Trophoblast cell (in vitro differentiated cells and primary cell): ENCODE results near the gene MYH11.

ENCODE experiments used
- DNase-seq, 2 donors: peaks; one replicate each; pipeline ENCODE4 v3.0.0-alpha.2; 2016
- H2AFZ ChIP-seq: 2 replicates; pipeline ENCODE4 v1.6.1; 2013; ENCODE audit warnings: low read length, moderate library complexity, mild to moderate bottlenecking; ENCODE audit not compliant: insufficient read depth, poor library complexity
- H2AK5ac ChIP-seq: 2 replicates; pipeline ENCODE4 v1.6.1; 2013; ENCODE audit warnings: mild to moderate bottlenecking, low read length
- H2BK120ac ChIP-seq: 2 replicates; pipeline ENCODE4 v1.6.1; 2013; ENCODE audit warnings: low read length, mild to moderate bottlenecking, moderate library complexity; ENCODE audit not compliant: insufficient read depth, poor library complexity
- H2BK12ac ChIP-seq: 2 replicates; pipeline ENCODE4 v1.6.1; 2013; ENCODE audit warnings: mild to moderate bottlenecking, low read length, moderate library complexity
- H2BK5ac ChIP-seq: 2 replicates; pipeline ENCODE4 v1.6.1; 2013; ENCODE audit warnings: low read length, low read depth, moderate library complexity, mild to moderate bottlenecking; ENCODE audit not compliant: poor library complexity
- H3K14ac ChIP-seq: 2 replicates; pipeline ENCODE4 v1.6.1; 2013; ENCODE audit warnings: mild to moderate bottlenecking, low read length
- H3K18ac ChIP-seq: 2 replicates; pipeline ENCODE4 v1.6.1; 2013; ENCODE audit warnings: mild to moderate bottlenecking, low read length
- H3K23ac ChIP-seq: 2 replicates; pipeline ENCODE4 v1.6.1; 2013; ENCODE audit warnings: low read length
- H3K27ac ChIP-seq: 2 replicates; pipeline ENCODE4 v1.5.1; 2013; ENCODE audit warnings: low read depth, mild to moderate bottlenecking, inconsistent platforms, low read length, moderate library complexity
- H3K27me3 ChIP-seq: 2 replicates; pipeline ENCODE4 v1.6.1; 2013; ENCODE audit warnings: inconsistent platforms, mild to moderate bottlenecking, low read length, moderate library complexity; ENCODE audit not compliant: insufficient read depth
- H3K36me3 ChIP-seq, 2 experiments: 1 replicate in 1 of 2; 2 replicates in 1 of 2; pipeline ENCODE4 v1.6.1; 2013; ENCODE audit warnings: low read length in 2 of 2, mild to moderate bottlenecking in 2 of 2, moderate library complexity in 1 of 2; ENCODE audit not compliant: insufficient read depth in 2 of 2, control insufficient read depth in 1 of 2
- H3K4ac ChIP-seq: 2 replicates; pipeline ENCODE4 v1.6.1; 2013; ENCODE audit warnings: low read depth, mild to moderate bottlenecking, low read length, moderate library complexity
- H3K4me1 ChIP-seq, 2 experiments: 1 replicate in 1 of 2; 2 replicates in 1 of 2; pipeline ENCODE4 v1.6.1; 2013; ENCODE audit warnings: low read length in 2 of 2, mild to moderate bottlenecking in 2 of 2, moderate library complexity in 1 of 2; ENCODE audit not compliant: insufficient read depth in 2 of 2, control insufficient read depth in 1 of 2
- H3K4me2 ChIP-seq: 2 replicates; pipeline ENCODE4 v1.6.1; 2013; ENCODE audit warnings: inconsistent platforms, mild to moderate bottlenecking, low read length, moderate library complexity
- H3K4me3 ChIP-seq: 2 replicates; pipeline ENCODE4 v1.5.1; 2013; ENCODE audit warnings: mild to moderate bottlenecking, low read depth, low read length, inconsistent platforms
- H3K79me1 ChIP-seq: one replicate; pipeline ENCODE4 v1.6.1; 2013; ENCODE audit warnings: low read length
- H3K79me2 ChIP-seq: 2 replicates; pipeline ENCODE4 v1.6.1; 2013; ENCODE audit warnings: low read length, mild to moderate bottlenecking; ENCODE audit not compliant: control insufficient read depth, insufficient read depth, poor library complexity
- H3K9ac ChIP-seq: 2 replicates; pipeline ENCODE4 v1.6.1; 2013; ENCODE audit warnings: mild to moderate bottlenecking, low read length
- H3K9me3 ChIP-seq: 2 replicates; pipeline ENCODE4 v1.6.1; 2013; ENCODE audit warnings: low read depth, mild to moderate bottlenecking, control low read depth, inconsistent platforms, low read length; ENCODE audit not compliant: insufficient read depth
- H4K12ac ChIP-seq: 2 replicates; pipeline ENCODE4 v1.6.1; 2013; ENCODE audit warnings: low read depth, mild to moderate bottlenecking, low read length, moderate library complexity
- H4K8ac ChIP-seq: 2 replicates; pipeline ENCODE4 v1.6.1; 2013; ENCODE audit warnings: low read depth, mild to moderate bottlenecking, low read length, moderate library complexity
- H4K91ac ChIP-seq: one replicate; pipeline ENCODE4 v1.6.1; 2013; ENCODE audit warnings: low read depth, mild to moderate bottlenecking, low read length, moderate library complexity
- WGBS: extraction: QIAGEN DNeasy Blood & Tissue Kit; methylation state at CpG from one replicate; pipeline ENCODE4 v1.1.7; 2013; ENCODE audit warnings: missing lambda C conversion rate; ENCODE audit not compliant: insufficient read length, insufficient coverage; ENCODE audit errors: extremely low coverage; 5-methylcytosine and 5-hydroxymethylcytosine counted together

Gene MYH11

DNA sequence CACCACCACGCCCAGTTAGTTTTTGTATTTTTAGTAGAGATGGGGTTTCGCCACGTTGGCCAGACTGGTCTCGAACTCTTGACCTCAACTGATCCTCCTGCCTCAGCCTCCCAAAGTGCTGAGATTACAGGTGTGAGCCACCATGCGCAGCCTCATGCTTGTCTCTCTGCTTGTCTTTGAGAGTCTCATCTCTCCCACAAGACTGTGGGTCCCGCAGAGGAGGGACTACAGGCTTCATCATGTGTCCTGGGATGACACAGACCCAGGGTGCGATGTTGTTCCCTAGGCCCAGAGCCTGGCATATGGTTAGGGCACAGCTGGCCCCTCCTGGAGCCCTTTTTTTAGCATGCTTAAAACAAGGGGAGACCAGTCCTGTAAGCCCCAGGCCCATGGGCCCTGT is 104.9 kb downstream of the MYH11 start:
- WGBS = no CpG with 5 or more reads among the region's 7 CpGs
- H2BK120ac ChIP-seq = no peak overlapping the region
- no peak overlapping the region for H3K4me2 ChIP-seq
- no peak overlapping the region for H3K4me3 ChIP-seq
- no peak overlapping the region for H2BK12ac ChIP-seq
- no peak overlapping the region for H3K14ac ChIP-seq
- H3K79me1 ChIP-seq = no peaks in the 10 kb centered on the region
- no peak overlapping the region for H3K18ac ChIP-seq
- no peak overlapping the region for H3K27ac ChIP-seq
- H2AFZ ChIP-seq = no peak overlapping the region
- H3K36me3 ChIP-seq = no peaks in the 10 kb centered on the region
- no peak for DNase-seq
- no peaks in the 10 kb centered on the region for H3K9me3 ChIP-seq
- H2AK5ac ChIP-seq = no peak overlapping the region
- no peak overlapping the region for H2BK5ac ChIP-seq
- no peak overlapping the region for H4K91ac ChIP-seq
- no peak overlapping the region for H4K12ac ChIP-seq
- no peak overlapping the region for H4K8ac ChIP-seq
- H3K4me1 ChIP-seq = no peaks in the 10 kb centered on the region
- no peak overlapping the region for H3K4ac ChIP-seq
- H3K9ac ChIP-seq = no peak overlapping the region
- H3K23ac ChIP-seq = no peak overlapping the region
- no peaks in the 10 kb centered on the region for H3K79me2 ChIP-seq
- no peaks in the 10 kb centered on the region for H3K27me3 ChIP-seq

DNA sequence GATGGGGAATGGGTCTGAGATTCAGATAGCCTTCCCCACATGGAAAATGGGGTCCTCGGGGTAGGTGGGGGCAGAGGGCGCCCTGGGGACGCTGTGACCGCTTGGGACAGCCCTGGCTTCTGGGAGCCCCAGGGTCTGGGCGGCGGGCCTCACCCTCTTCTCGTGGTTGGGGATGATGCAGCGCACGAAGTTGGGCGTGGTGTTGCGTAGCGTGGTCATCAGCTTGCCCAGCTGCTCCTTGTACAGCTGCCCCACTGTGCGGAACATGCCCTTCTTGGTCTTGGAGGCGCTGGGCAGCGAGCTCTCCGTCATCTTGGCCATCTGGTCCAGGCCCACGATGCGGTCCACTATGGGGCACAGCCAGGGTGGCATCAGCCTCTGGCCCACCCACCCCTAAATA is 106.8 kb downstream of the MYH11 start:
- Histone ChIP-seq H2BK5ac (no peak overlapping the region), H2BK12ac (no peak overlapping the region), H3K79me1 (no peaks in the 10 kb centered on the region), H3K4me1 (no peaks in the 10 kb centered on the region), H3K14ac (no peak overlapping the region), H4K91ac (no peak overlapping the region), H3K27me3 (no peaks in the 10 kb centered on the region), H3K9ac (no peak overlapping the region), H4K12ac (no peak overlapping the region), H4K8ac (no peak overlapping the region), H3K36me3 (no peaks in the 10 kb centered on the region), H3K4me2 (no peak overlapping the region), H3K23ac (no peak overlapping the region), H3K4me3 (no peak overlapping the region), H2AK5ac (no peak overlapping the region), H3K27ac (no peak overlapping the region), H2AFZ (no peak overlapping the region), H2BK120ac (no peak overlapping the region), H3K9me3 (no peaks in the 10 kb centered on the region), H3K79me2 (no peaks in the 10 kb centered on the region), H3K18ac (no peak overlapping the region), H3K4ac (no peak overlapping the region)
- DNase-seq = no peak
- WGBS = no CpG with 5 or more reads among the region's 18 CpGs

DNA sequence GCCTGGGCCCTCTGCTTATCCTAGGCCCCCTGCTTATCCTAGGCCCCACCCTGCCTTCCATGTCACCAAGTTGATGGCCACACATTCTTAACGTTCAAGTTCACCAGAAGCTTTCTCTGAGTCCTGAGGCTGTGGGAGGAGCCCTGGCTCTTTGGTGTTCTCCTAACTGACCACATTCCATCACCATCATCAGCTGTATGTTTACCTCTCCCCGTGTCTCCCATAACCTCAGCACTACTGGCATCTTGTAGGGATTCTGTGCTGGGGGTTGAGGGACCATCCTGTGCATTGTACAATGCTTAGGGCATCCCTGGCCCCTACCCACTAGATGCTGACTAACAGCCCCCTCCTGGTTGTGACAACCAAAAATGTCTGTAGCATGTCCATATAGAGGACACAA is 107.5 kb downstream of the MYH11 start:
- H3K14ac ChIP-seq = no peak overlapping the region
- H2AFZ ChIP-seq = no peak overlapping the region
- no peaks in the 10 kb centered on the region for H3K79me1 ChIP-seq
- H2BK5ac ChIP-seq = no peak overlapping the region
- no peaks in the 10 kb centered on the region for H3K4me1 ChIP-seq
- H2BK12ac ChIP-seq = no peak overlapping the region
- H3K79me2 ChIP-seq = no peaks in the 10 kb centered on the region
- peak overlapping the region; percentile 56 for H3K9ac ChIP-seq
- H3K23ac ChIP-seq = no peak overlapping the region
- H3K4me3 ChIP-seq = no peak overlapping the region
- no peaks in the 10 kb centered on the region for H3K9me3 ChIP-seq
- H3K18ac ChIP-seq = no peak overlapping the region
- H3K27ac ChIP-seq = no peak overlapping the region
- H3K4me2 ChIP-seq = no peak overlapping the region
- no peak overlapping the region for H4K12ac ChIP-seq
- H3K4ac ChIP-seq = no peak overlapping the region
- no peaks in the 10 kb centered on the region for H3K36me3 ChIP-seq
- H2AK5ac ChIP-seq = no peak overlapping the region
- no peak overlapping the region for H2BK120ac ChIP-seq
- WGBS = no CpG with 5 or more reads among the region's 2 CpGs
- DNase-seq = peak; percentile 32 to 48
- H4K8ac ChIP-seq = no peak overlapping the region
- H3K27me3 ChIP-seq = no peaks in the 10 kb centered on the region
- H4K91ac ChIP-seq = no peak overlapping the region

DNA sequence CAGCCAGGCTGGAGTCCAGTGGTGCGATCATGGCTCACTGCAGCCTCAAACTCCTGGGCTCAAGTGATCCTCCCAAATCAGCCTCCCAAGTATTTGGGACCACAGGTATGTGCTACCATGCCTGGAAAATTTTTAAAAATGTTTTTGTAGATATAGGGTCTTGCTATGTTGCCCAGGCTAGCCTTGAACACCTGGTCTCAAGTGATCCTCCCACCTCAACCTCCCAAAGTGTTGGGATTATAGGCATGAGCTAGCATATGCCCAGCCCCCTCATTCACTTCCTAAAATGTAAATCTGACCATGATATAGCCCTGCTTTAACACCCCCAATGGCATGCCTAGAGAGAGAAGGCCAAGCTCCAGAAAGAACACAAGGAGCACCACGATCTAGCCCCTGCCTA is 108.2 kb downstream of the MYH11 start:
- no CpG with 5 or more reads among the region's 2 CpGs for WGBS
- Histone ChIP-seq H3K14ac (no peak overlapping the region), H3K18ac (no peak overlapping the region), H3K27me3 (no peaks in the 10 kb centered on the region), H3K36me3 (no peaks in the 10 kb centered on the region), H3K4me1 (no peaks in the 10 kb centered on the region), H3K27ac (no peak overlapping the region), H2BK12ac (no peak overlapping the region), H4K8ac (no peak overlapping the region), H3K4me2 (no peak overlapping the region), H3K23ac (no peak overlapping the region), H3K79me2 (no peaks in the 10 kb centered on the region), H3K9me3 (no peaks in the 10 kb centered on the region), H2BK120ac (no peak overlapping the region), H2AFZ (no peak overlapping the region), H4K91ac (no peak overlapping the region), H3K4ac (no peak overlapping the region), H3K9ac (no peak overlapping the region), H3K4me3 (no peak overlapping the region), H2BK5ac (no peak overlapping the region), H4K12ac (no peak overlapping the region), H2AK5ac (no peak overlapping the region), H3K79me1 (no peaks in the 10 kb centered on the region)
- DNase-seq = no peak
